MCF 10A (cell line): Measurements from ENCODE around the gene PHF13. TPM values are rescaled to one million over a fixed set of nuclear protein-coding genes. Genes with fewer than 3 reads are reported as not detected.
A peak's percentile ranks its signal among the peaks of the same experiment; 100 is the strongest.

Experiments
- BruUV-seq: library from RNA; stranded (reverse); fragments of 400-500 nt; replicated peaks from 2 replicates; lab custom pipeline; 2021; lab: Mats Ljungman, UMichigan
- CTCF ChIA-PET: fragments of 300-600 bp; sonication (Branson Sonifier 250); formaldehyde crosslinking; extraction: SDS; loops from one replicate; lab custom pipeline; 2021; ENCODE audit warnings: antibody characterized with exemption, inconsistent platforms; lab: Yijun Ruan, JAX
- POLR2A ChIA-PET: fragments of 300-600, 350-650 bp; sonication (Branson Sonifier 250); formaldehyde crosslinking; extraction: SDS; loops from one replicate; lab custom pipeline; 2020; ENCODE audit warnings: antibody characterized with exemption, inconsistent platforms; lab: Yijun Ruan, JAX
- DNase-seq: peaks from one replicate; pipeline ENCODE4 v3.0.0-alpha.2; 2018; ENCODE audit not compliant: unreplicated experiment
- H3K27ac Mint-ChIP-seq: one replicate; pipeline ENCODE4 v1.8.0; 2022; ENCODE audit warnings: mild to moderate bottlenecking, low read depth, mixed read lengths; ENCODE audit not compliant: unreplicated experiment
- H3K27me3 Mint-ChIP-seq: one replicate; pipeline ENCODE4 v1.8.0; 2022; ENCODE audit warnings: mixed read lengths; ENCODE audit not compliant: insufficient read depth, unreplicated experiment
- H3K36me3 Mint-ChIP-seq: one replicate; pipeline ENCODE4 v1.8.0; 2022; ENCODE audit warnings: mild to moderate bottlenecking, moderate library complexity, mixed read lengths; ENCODE audit not compliant: insufficient read depth, unreplicated experiment
- H3K4me1 Mint-ChIP-seq: one replicate; pipeline ENCODE4 v1.8.0; 2022; ENCODE audit warnings: mixed read lengths; ENCODE audit not compliant: insufficient read depth, unreplicated experiment
- H3K4me3 Mint-ChIP-seq: one replicate; pipeline ENCODE4 v1.8.0; 2022; ENCODE audit warnings: mild to moderate bottlenecking, moderate library complexity, mixed read lengths; ENCODE audit not compliant: unreplicated experiment
- H3K9me3 Mint-ChIP-seq: one replicate; pipeline ENCODE4 v1.8.0; 2022; ENCODE audit warnings: mixed read lengths; ENCODE audit not compliant: unreplicated experiment
- CTCF ChIP-seq: fragments of 200-600 bp; IDR thresholded peaks from one replicate; pipeline ENCODE4 v1.8.0; 2022; ENCODE audit warnings: antibody characterized with exemption, mild to moderate bottlenecking; ENCODE audit not compliant: unreplicated experiment
- intact Hi-C: fragments of 100-400 bp; cut with micrococcal nuclease; formaldehyde crosslinking; loops from 2 replicates; pipeline ENCODE4 v1.14.1; 2022
- total RNA-seq: library from RNA; stranded (reverse); gene quantifications from 2 replicates; pipeline ENCODE4 v1.2.3, GENCODE V29; 2022

Gene PHF13
- total RNA-seq, 1 experiment from 2014 or later: 10.3 TPM

GRCh38 chr1:6614019-6614928 is 743 bp downstream of the PHF13 start:
- ChIA-PET CTCF (no interaction called here), POLR2A (interaction anchor here (1.2 kb wide), 1 partner anchor 12 kb away, joined by 16 read pairs; the partner anchor contains the start of gene KLHL21)
- Mint-ChIP-seq H3K36me3 (peaks cover 7% of the 10 kb centered on the region), H3K27ac (no peak overlapping the region), H3K9me3 (no peaks in the 10 kb centered on the region), H3K27me3 (no peaks in the 10 kb centered on the region), H3K4me1 (peaks cover 6% of the 10 kb centered on the region), H3K4me3 (peak overlapping the region; percentile 86)
- peak; percentile 20 for DNase-seq
- no TSS peak for BruUV-seq
- intact Hi-C loops: no loop called here
- no peak for TF ChIP-seq CTCF

- CTCF ChIA-PET: interaction anchor here (0.9 kb wide), 1 partner anchor 12 kb away, joined by 5 read pairs; the partner anchor contains the start of gene KLHL21
- H3K4me1 Mint-ChIP-seq: peaks cover 6% of the 10 kb centered on the region
- intact Hi-C loops: no loop called here
- H3K27me3 Mint-ChIP-seq: no peaks in the 10 kb centered on the region
- no peaks in the 10 kb centered on the region for H3K9me3 Mint-ChIP-seq
- no peak overlapping the region for H3K27ac Mint-ChIP-seq
- no peak for DNase-seq
- TF ChIP-seq CTCF: no peak
- no TSS peak for BruUV-seq
- POLR2A ChIA-PET: interaction anchor here (2.0 to 3.4 kb wide), 3 partner anchors 10 to 15 kb away, joined by 5 to 53 read pairs (median 13); partner anchors contain the start of genes KLHL21 and THAP3
- peaks cover 12% of the 10 kb centered on the region for H3K36me3 Mint-ChIP-seq
- peak overlapping the region; percentile 86 for H3K4me3 Mint-ChIP-seq
Measured at GRCh38 chr1:6614929-6615785, 1.6 kb downstream of the PHF13 start.

DNA sequence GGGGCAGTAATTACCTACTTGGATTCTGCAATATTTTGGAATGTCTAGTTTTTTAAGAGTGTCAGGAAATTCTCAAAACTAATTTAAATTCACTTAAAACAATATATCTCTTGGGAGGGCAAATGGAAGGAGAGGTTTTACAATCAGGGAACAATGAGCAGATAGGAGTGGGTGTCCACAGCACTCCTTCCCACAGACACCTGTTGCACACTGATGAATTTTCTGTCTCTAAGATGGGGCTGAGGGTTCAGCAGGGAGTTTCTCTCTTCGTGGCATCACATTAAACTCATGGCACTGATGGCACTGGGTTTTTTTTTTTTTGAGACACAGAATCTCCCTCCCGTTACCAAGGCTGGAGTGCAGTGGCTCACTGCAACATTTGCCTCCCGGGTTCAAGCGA is 5.5 kb downstream of the PHF13 start:
- BruUV-seq: no TSS peak
- H3K9me3 Mint-ChIP-seq: no peaks in the 10 kb centered on the region
- POLR2A ChIA-PET: interaction anchor here (0.6 kb wide), 1 partner anchor 85 kb away, joined by 3 read pairs; no protein-coding TSS in a partner anchor

More for the DNA sequence above, 5.5 kb downstream of the PHF13 start:
- intact Hi-C loops: no loop called here
- peaks cover 45% of the 10 kb centered on the region for H3K36me3 Mint-ChIP-seq
- peaks cover 6% of the 10 kb centered on the region for H3K4me1 Mint-ChIP-seq
- H3K27me3 Mint-ChIP-seq: no peaks in the 10 kb centered on the region
- DNase-seq: no peak
- no peak overlapping the region for H3K4me3 Mint-ChIP-seq
- no peak overlapping the region for H3K27ac Mint-ChIP-seq
- CTCF ChIA-PET: no interaction called here
- no peak for TF ChIP-seq CTCF
